Fibroblast of peridontal ligament (primary cell): Measurements from ENCODE around the gene TMCO6.

Experiments
- DNase-seq: peaks from one replicate; pipeline ENCODE4 v3.0.0-alpha.2; 2010; ENCODE audit errors: extremely low read depth

The TMCO6 gene

GRCh38 chr5:140672455-140673186 lies 33.4 kb downstream of the TMCO6 start:
- DNase-seq: no peak

GRCh38 chr5:140673187-140673976 lies 34.1 kb downstream of the TMCO6 start, which contains the start of gene DND1:
DND1 (minus strand) TSS chr5:140673576; CDS start chr5:140673542, 34 bp downstream.
- no peak for DNase-seq

- no peak for DNase-seq
Measured at GRCh38 chr5:140674211-140674610, 35.0 kb downstream of the TMCO6 start.

DNA sequence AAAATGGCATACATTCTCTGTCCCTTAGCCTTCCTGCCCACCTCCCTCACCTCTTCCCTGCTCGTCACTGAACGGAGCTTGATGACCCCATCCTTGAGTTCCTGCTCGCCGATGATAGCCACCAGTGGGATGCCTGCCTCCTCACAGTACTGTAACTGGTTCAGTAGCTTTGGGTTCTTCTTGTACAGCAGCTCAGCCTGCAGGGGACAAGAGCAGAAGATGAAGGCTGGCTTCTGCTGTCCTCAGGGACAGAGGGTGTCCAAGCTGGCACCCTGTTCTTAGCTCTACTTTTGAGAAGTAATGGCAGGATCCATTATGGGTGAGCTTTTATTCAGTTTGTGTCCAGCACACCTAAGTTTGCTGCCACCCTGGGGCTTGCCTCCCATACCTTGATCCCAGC lies 35.4 kb downstream of the TMCO6 start:
- DNase-seq: no peak

- DNase-seq: no peak
Measured at GRCh38 chr5:140677947-140678346, 38.7 kb downstream of the TMCO6 start.

- no peak for DNase-seq
Measured at GRCh38 chr5:140678993-140679392, 39.7 kb downstream of the TMCO6 start.

GRCh38 chr5:140690376-140690932 lies 51.2 kb downstream of the TMCO6 start:
- no peak for DNase-seq

DNA sequence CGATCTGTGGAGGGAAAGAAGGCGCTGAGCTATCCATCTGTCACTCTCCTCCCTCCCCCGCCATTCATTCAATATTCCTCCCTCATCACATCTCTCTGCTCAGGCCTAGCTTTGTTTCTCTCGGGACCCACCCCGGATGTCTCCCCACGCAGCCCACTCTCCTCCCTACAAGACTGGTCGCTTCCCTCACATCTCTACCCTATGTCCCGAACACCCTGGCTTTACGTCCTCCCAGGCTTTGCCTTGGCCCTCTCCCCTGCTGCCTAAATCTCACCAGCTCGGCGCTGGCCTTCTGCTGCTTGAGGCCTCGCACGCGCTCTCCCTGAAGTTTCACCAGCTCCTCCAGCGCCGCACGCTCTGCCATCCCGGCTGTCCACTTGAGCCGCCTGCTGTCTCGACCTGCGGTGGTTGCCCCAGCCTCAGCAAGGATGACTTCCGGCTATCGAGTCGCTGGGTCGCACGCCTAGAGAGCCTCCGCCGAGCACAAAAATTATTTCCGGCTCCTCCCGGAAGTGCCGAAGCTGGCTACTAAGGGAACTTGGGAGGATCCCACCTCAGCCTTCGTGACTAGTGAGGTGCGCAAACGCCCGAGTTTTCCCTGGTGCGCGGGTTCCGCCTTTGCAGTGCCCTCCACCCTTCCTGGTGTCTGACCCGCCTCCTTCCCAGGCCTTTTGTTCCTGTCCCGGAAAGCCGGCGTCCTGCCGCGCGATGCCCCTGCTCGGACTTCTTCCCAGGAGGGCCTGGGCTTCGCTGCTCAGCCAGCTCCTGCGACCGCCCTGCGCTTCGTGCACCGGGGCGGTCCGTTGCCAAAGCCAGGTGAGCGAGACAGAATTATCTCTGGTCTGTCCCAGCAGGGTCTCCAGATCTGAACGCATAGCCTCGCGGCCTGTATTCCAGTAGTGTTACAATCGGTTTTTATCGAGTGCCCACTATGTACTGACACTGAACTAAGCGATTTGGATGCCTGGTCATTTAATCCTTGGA lies 52.0 kb downstream of the TMCO6 start, which contains the start of the genes HARS1 and HARS2:
Gene HARS1, minus strand, starts transcription at position 430 of the 984 bp plus-strand sequence. Its CDS starts 66 bp downstream, at position 364.
Gene HARS2, plus strand, starts transcription at position 515 of the 984 bp plus-strand sequence. Its CDS starts 194 bp downstream, at position 709.
- DNase-seq: peak; percentile 94

DNA sequence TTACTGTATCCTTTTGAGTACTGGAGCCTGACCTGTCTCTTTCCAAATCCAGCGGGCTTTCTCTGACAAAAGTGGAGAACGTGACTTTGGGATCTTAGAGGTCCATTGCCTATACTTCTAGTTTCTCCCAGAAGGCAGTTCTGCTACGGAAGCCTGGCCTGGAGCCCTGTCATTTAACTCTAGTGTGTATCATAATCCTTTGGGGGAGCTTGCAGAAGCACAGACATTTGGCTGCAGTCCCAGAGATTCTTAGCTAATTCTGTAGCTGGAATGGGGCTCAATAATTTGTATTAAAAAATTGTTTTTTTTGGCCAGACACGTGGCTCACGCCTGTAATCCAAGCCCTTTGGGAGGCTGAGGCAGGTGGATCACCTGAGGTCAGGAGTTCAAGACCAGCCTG lies 55.0 kb downstream of the TMCO6 start:
- DNase-seq: no peak
